GM12878 (cell line): Measurements from ENCODE around the gene TSFM. TPM values are rescaled to one million over a fixed set of nuclear protein-coding genes. Genes with fewer than 3 reads are reported as not detected.
A peak's percentile ranks its signal among the peaks of the same experiment; 100 is the strongest.

ENCODE experiments used
- BCL11A ChIP-seq: IDR thresholded peaks from 2 replicates; pipeline ENCODE4 v1.6.1; 2011; ENCODE audit warnings: low read depth, low read length
- BHLHE40 ChIP-seq, 2 experiments: fragments of 450-650 bp in 1 of 2; IDR thresholded peaks; 2 replicates each; pipeline ENCODE4 v1.6.1; 2011 to 2017; ENCODE audit warnings: low read depth in 2 of 2, borderline replicate concordance in 1 of 2, improper control_type of control experiment in 1 of 2, low read length in 1 of 2, mild to moderate bottlenecking in 1 of 2
- BRCA1 ChIP-seq: IDR thresholded peaks from 2 replicates; pipeline ENCODE4 v1.6.1; 2011; ENCODE audit warnings: low read depth, low read length, improper control_type of control experiment
- CEBPB ChIP-seq, 2 experiments: fragments of 150-350 bp in 1 of 2; IDR thresholded peaks; 2 replicates each; pipeline ENCODE4 v1.6.1; 2012 to 2014; ENCODE audit warnings: low read depth in 2 of 2, low read length in 2 of 2, borderline replicate concordance in 1 of 2, inconsistent platforms in 1 of 2
- CREM ChIP-seq: IDR thresholded peaks from 2 replicates; pipeline ENCODE4 v1.6.1; 2014; ENCODE audit warnings: antibody characterized with exemption, low read depth
- CTCF ChIP-seq, 3 experiments: IDR thresholded peaks in 2 of 3; conservative IDR thresholded peaks in 1 of 3; 2 replicates each; pipeline ENCODE4 v1.5.1; 2011; ENCODE audit warnings: low read depth in 3 of 3, low read length in 3 of 3, mild to moderate bottlenecking in 3 of 3, control low read depth in 2 of 3, moderate library complexity in 2 of 3, inconsistent platforms in 1 of 3, mixed read lengths in 1 of 3; ENCODE audit not compliant: control insufficient read depth in 2 of 3, insufficient read depth in 1 of 3; ENCODE audit errors: extremely low read depth in 1 of 3
- FOXK2 ChIP-seq: fragments of 450-650 bp; IDR thresholded peaks from 2 replicates; pipeline ENCODE4 v1.6.1; 2017; ENCODE audit warnings: mild to moderate bottlenecking, moderate library complexity
- GABPA ChIP-seq: IDR thresholded peaks from 2 replicates; pipeline ENCODE4 v1.6.1; 2014; ENCODE audit warnings: antibody characterized with exemption, low read depth, mild to moderate bottlenecking, inconsistent platforms
- HDAC2 ChIP-seq: fragments of 200-600 bp; sonication (generic); IDR thresholded peaks from 2 replicates; pipeline ENCODE4 v1.6.1; 2017
- IKZF1 ChIP-seq: fragments of 450-650 bp; conservative IDR thresholded peaks from 2 replicates; pipeline ENCODE4 v1.6.1; 2017; ENCODE audit warnings: antibody characterized with exemption, mild to moderate bottlenecking
- IKZF2 ChIP-seq, 2 experiments: fragments of 450-650 bp; IDR thresholded peaks; 2 replicates each; pipeline ENCODE4 v1.6.1; 2017; ENCODE audit warnings: mild to moderate bottlenecking in 2 of 2, moderate library complexity in 2 of 2
- IRF4 ChIP-seq: IDR thresholded peaks from 2 replicates; pipeline ENCODE4 v1.6.1; 2011; ENCODE audit warnings: low read depth, low read length
- LARP7 ChIP-seq: fragments of 450-650 bp; IDR thresholded peaks from 2 replicates; pipeline ENCODE4 v1.6.1; 2017; ENCODE audit warnings: mild to moderate bottlenecking
- NFIC ChIP-seq: IDR thresholded peaks from 2 replicates; pipeline ENCODE4 v1.6.1; 2012; ENCODE audit warnings: low read depth, mild to moderate bottlenecking, inconsistent platforms, low read length, moderate library complexity
- NRF1 ChIP-seq: conservative IDR thresholded peaks from 2 replicates; pipeline ENCODE4 v1.6.1; 2011; ENCODE audit warnings: mild to moderate bottlenecking, low read depth, low read length, improper control_type of control experiment
- RAD51 ChIP-seq: fragments of 450-650 bp; IDR thresholded peaks from 2 replicates; pipeline ENCODE4 v1.6.1; 2016; ENCODE audit warnings: moderate library complexity, mild to moderate bottlenecking, inconsistent platforms
- RFX5 ChIP-seq: IDR thresholded peaks from 2 replicates; pipeline ENCODE4 v1.6.1; 2011; ENCODE audit warnings: low read depth, low read length, improper control_type of control experiment
- SMC3 ChIP-seq: IDR thresholded peaks from 2 replicates; pipeline ENCODE4 v1.6.1; 2011; ENCODE audit warnings: low read length, improper control_type of control experiment, borderline replicate concordance
- STAT3 ChIP-seq: IDR thresholded peaks from 2 replicates; pipeline ENCODE4 v1.6.1; 2011; ENCODE audit warnings: low read depth, low read length, improper control_type of control experiment
- SUZ12 ChIP-seq: fragments of 200-600 bp; sonication (generic); IDR thresholded peaks from one replicate; pipeline ENCODE4 v1.6.1; 2018; ENCODE audit warnings: antibody characterized with exemption, mild to moderate bottlenecking; ENCODE audit not compliant: unreplicated experiment
- TBL1XR1 ChIP-seq: IDR thresholded peaks from 2 replicates; pipeline ENCODE4 v1.6.1; 2012; ENCODE audit warnings: low read depth, low read length, improper control_type of control experiment
- WRNIP1 ChIP-seq: IDR thresholded peaks from 2 replicates; pipeline ENCODE4 v1.6.1; 2011; ENCODE audit warnings: low read depth, low read length, improper control_type of control experiment, borderline replicate concordance
- YBX1 ChIP-seq: fragments of 450-650 bp; IDR thresholded peaks from 2 replicates; pipeline ENCODE4 v1.6.1; 2016; ENCODE audit warnings: antibody characterized with exemption
- ZNF217 ChIP-seq: fragments of 450-650 bp; IDR thresholded peaks from 2 replicates; pipeline ENCODE4 v1.6.1; 2017; ENCODE audit warnings: antibody characterized with exemption, mild to moderate bottlenecking
- ZNF384 ChIP-seq: IDR thresholded peaks from 2 replicates; pipeline ENCODE4 v1.6.1; 2012; ENCODE audit warnings: low read depth, mild to moderate bottlenecking, low read length, improper control_type of control experiment, borderline replicate concordance
- polyA plus RNA-seq, 11 experiments: library from polyadenylated mRNA; depleted of rRNA in 4 of 11; unstranded in 6 of 11; stranded (reverse) in 5 of 11; fragments of >200 nt; fragmentation: Nextera tagmentation in 4 of 11; fragmentation: Illumina TruSeq in 1 of 11; extraction: Ambion mirVana in 4 of 11; extraction: Trizol in 1 of 11; gene quantifications; 1 replicate in 1 of 11; 2 replicates in 10 of 11; pipeline versions ENCODE4 v1.2.1 to v1.2.3, GENCODE V29; 2011 to 2016; ENCODE audit warnings: inconsistent platforms in 2 of 11, missing spikeins in 2 of 11, low read depth in 1 of 11
- total RNA-seq, 4 experiments: library from RNA; depleted of rRNA in 3 of 4; stranded (reverse); fragments of >200 nt in 3 of 4; fragmentation: Illumina TruSeq in 1 of 4; extraction: Trizol in 1 of 4; gene quantifications; 2 replicates each; pipeline versions ENCODE4 v1.2.1 to v1.2.3, GENCODE V29; 2013 to 2021
- TF ChIP-seq, protein P1 (sequence below): fragments of 450-650 bp; IDR thresholded peaks from 2 replicates; pipeline ENCODE4 v1.6.1; 2017; ENCODE audit warnings: mild to moderate bottlenecking
- TF ChIP-seq, protein P2 (sequence below): IDR thresholded peaks from 2 replicates; pipeline ENCODE4 v1.6.1; 2011; ENCODE audit warnings: mild to moderate bottlenecking, low read depth, low read length, moderate library complexity; ENCODE audit not compliant: insufficient replicate concordance

Gene TSFM
- total and polyA plus RNA-seq, 10 of the 15 experiments (the other 5 are each of a cell fraction or from before 2014, with no cell fraction given): 36.7 to 132 (median 45.6) TPM

DNA sequence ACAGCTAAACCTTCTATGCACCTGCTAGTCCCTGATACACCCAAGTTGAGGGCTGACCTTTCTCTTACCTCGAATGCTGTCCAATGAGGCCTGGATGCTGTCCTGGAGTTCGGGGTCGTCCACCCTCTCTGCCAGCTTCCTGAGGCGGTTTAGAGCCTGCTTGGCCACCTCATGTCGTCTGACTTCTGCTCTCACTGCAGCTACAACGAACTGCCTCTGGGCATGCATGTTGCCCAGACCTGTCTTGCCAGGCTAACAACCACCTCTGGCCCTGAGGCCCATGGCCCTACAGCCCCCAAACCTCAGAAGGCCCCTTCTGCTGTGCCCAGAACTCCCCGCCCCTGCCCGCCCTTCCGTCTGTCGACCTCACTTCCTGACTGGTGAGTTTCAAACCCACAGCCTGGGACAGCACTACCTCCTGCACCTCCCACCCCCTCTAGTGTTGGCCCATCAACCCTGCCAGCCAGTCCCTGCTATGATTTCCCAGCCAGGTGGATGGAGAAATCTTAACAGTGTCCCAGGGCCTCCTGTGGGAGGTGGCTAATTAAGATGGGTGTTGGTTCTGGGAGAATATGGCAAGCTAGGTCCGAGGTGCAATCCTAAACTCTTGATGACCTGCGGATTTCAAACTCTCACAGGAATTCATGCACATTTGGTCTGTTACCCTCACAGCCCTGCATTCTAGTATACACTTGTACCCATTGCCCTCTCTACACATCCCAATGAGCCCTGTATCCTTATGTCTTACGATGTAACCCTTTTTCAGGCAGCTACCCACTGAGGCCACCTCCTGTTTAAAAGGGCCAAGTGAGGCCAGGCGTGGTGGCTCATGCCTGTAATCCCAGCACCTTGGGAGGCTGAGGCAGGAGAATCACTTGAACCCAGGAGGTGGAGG, 40.5 kb upstream of the TSFM start (continued):
- TF ChIP-seq BCL11A (no peak), IKZF1 (0 out of 2 replicates have a peak, but pooled peaks have one; percentile 14), CEBPB (IDR thresholded peaks at IDR 0.05; ENCODE audit: borderline replicate concordance in 1 of 2, low read depth in 2 of 2, low read length in 2 of 2) (no peak), STAT3 (0 out of 2 replicates have a peak, but pooled peaks have one; percentile 32), HDAC2 (no peak), ZNF384 (no peak), RAD51 (no peak), BHLHE40 (IDR thresholded peaks at IDR 0.05; ENCODE audit: borderline replicate concordance in 1 of 2, low read depth in 2 of 2, low read length in 1 of 2) (no peak), NFIC (no peak), LARP7 (no peak), WRNIP1 (0 out of 2 replicates have a peak, but pooled peaks have one; percentile 40), SMC3 (peak; percentile 41; the same call in 1 of the 2 replicates), CTCF (IDR thresholded peaks at IDR 0.05 in 2 of 3, conservative IDR thresholded peaks at IDR 0.05 in 1 of 3; ENCODE audit: control insufficient read depth in 2 of 3, extremely low read depth in 1 of 3, insufficient read depth in 1 of 3, low read depth in 3 of 3, low read length in 3 of 3) (peak; percentile 69 to 81 (median 76)), RFX5 (no peak), BRCA1 (no peak), ZNF217 (0 out of 2 replicates have a peak, but pooled peaks have one; percentile 31), FOXK2 (no peak), NRF1 (no peak), GABPA (no peak), SUZ12 (no peak), IRF4 (0 out of 2 replicates have a peak, but pooled peaks have one; percentile 21), IKZF2 (IDR thresholded peaks at IDR 0.05) (no peak; a peak in 1 of 4 replicates), TBL1XR1 (no peak), YBX1 (no peak), CREM (peak; percentile 20; the same call in 1 of the 2 replicates)
- TF ChIP-seq, protein P1, sequence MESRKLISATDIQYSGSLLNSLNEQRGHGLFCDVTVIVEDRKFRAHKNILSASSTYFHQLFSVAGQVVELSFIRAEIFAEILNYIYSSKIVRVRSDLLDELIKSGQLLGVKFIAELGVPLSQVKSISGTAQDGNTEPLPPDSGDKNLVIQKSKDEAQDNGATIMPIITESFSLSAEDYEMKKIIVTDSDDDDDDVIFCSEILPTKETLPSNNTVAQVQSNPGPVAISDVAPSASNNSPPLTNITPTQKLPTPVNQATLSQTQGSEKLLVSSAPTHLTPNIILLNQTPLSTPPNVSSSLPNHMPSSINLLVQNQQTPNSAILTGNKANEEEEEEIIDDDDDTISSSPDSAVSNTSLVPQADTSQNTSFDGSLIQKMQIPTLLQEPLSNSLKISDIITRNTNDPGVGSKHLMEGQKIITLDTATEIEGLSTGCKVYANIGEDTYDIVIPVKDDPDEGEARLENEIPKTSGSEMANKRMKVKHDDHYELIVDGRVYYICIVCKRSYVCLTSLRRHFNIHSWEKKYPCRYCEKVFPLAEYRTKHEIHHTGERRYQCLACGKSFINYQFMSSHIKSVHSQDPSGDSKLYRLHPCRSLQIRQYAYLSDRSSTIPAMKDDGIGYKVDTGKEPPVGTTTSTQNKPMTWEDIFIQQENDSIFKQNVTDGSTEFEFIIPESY: no peak
- TF ChIP-seq, protein P2, sequence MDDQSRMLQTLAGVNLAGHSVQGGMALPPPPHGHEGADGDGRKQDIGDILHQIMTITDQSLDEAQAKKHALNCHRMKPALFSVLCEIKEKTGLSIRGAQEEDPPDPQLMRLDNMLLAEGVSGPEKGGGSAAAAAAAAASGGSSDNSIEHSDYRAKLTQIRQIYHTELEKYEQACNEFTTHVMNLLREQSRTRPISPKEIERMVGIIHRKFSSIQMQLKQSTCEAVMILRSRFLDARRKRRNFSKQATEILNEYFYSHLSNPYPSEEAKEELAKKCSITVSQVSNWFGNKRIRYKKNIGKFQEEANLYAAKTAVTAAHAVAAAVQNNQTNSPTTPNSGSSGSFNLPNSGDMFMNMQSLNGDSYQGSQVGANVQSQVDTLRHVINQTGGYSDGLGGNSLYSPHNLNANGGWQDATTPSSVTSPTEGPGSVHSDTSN: no peak
